Tibial nerve (tissue), 4 donors: Measurements from ENCODE around the gene IL11RA. TPM values are rescaled to one million over a fixed set of nuclear protein-coding genes. Genes with fewer than 3 reads are reported as not detected.
A peak's percentile ranks its signal among the peaks of the same experiment; 100 is the strongest.

Experiments
- DNase-seq, 2 donors: peaks; one replicate each; pipeline ENCODE4 v3.0.0-alpha.2; 2019; ENCODE audit warnings: low spot score in 2 of 2
- H3K27ac ChIP-seq, 4 donors: fragments of 200-600 bp; sonication (generic) in 3 of 4; one replicate each; pipeline ENCODE4 v1.5.1; 2017 to 2019; ENCODE audit warnings: mild to moderate bottlenecking in 1 of 4
- H3K27me3 ChIP-seq, 2 donors: fragments of 200-600 bp; sonication (generic) in 1 of 2; one replicate each; pipeline versions ENCODE4 v1.5.1 to v1.6.0; 2017 to 2019
- H3K36me3 ChIP-seq, 3 donors: fragments of 200-600 bp; sonication (generic); one replicate each; pipeline ENCODE4 v1.5.1; 2018 to 2019
- H3K4me1 ChIP-seq, 4 donors: fragments of 200-600 bp; sonication (generic) in 3 of 4; one replicate each; pipeline ENCODE4 v1.5.1; 2017 to 2019
- H3K4me3 ChIP-seq, 4 donors: fragments of 200-600 bp; sonication (generic) in 3 of 4; one replicate each; pipeline ENCODE4 v1.5.1; 2017 to 2019; ENCODE audit warnings: mild to moderate bottlenecking in 1 of 4, moderate library complexity in 1 of 4
- H3K9me3 ChIP-seq, 4 donors: fragments of 200-600 bp; sonication (generic) in 3 of 4; one replicate each; pipeline ENCODE4 v1.5.1; 2017 to 2019
- EP300 ChIP-seq, 2 donors: sonication (generic); formaldehyde crosslinking; IDR thresholded peaks; one replicate each; pipeline ENCODE4 v1.6.1; 2017; ENCODE audit warnings: antibody characterized with exemption in 2 of 2, mild to moderate bottlenecking in 1 of 2
- POLR2A ChIP-seq, 2 donors: fragments of 450-650 bp; IDR thresholded peaks; one replicate each; pipeline ENCODE4 v1.6.1; 2017; ENCODE audit warnings: antibody characterized with exemption in 2 of 2, mild to moderate bottlenecking in 2 of 2, moderate library complexity in 2 of 2
- WGBS, 2 donors: methylation state at CpG; one replicate each; pipeline ENCODE4 v1.1.5; 2018; 5-methylcytosine and 5-hydroxymethylcytosine counted together
- total RNA-seq, 4 donors: library from RNA; depleted of rRNA; stranded (reverse); fragments of >200 nt; gene quantifications; one replicate each; pipeline ENCODE4 v1.1.0, GENCODE V29; 2016
- TF ChIP-seq, protein P1 (sequence below), 5 experiments: fragments of 200-600 bp in 3 of 5; fragments of 450-650 bp in 2 of 5; sonication (generic) in 3 of 5; IDR thresholded peaks; one replicate each; pipeline ENCODE4 v1.5.1; 2016 to 2019; ENCODE audit warnings: antibody characterized with exemption in 5 of 5, mild to moderate bottlenecking in 3 of 5, moderate library complexity in 2 of 5

Gene IL11RA
- total RNA-seq, 4 donors from 2014 or later = 27.3 to 48.8 (median 39.6) TPM

DNA sequence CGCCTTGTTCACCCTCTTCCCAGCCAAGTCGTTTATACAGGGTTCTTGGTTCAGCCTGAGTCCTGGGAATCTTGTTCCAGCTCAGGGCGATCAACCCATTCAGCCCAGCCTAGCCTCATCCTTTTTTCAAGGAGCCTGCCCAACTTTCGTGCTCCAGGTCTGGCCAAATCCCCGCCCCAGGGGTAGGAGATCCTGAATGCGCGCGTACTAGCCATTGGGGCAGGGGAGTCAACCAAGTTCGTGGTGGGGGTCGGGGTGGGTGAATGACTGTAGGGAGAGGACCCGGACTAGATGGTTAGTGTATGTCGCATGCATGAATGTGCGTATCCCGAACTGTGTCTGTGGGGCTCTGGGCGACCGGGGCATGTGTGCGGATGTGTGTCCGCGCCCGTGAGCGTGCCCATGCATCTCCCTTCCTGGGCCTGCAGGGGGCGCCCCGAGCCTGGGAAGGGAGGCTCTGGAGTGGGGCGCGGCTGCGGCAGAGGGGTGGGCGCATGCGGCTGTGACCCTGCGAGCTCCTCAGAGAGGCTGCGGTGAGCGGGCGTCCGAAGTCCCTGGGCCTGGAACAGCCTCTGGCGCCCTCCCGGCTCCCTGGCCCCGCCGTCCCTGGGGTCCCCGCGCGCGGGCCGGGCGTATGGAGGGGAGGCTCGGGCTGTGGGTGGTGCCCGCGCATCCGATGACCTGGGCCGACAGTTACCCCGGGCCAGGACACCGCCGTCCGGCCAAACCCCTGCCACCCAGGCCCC, 49.2 kb downstream of the IL11RA start:
- WGBS, 2 donors = 7 to 17% methylated on average over 28 to 50 of the region's 52 CpGs
- TF ChIP-seq, protein P1, sequence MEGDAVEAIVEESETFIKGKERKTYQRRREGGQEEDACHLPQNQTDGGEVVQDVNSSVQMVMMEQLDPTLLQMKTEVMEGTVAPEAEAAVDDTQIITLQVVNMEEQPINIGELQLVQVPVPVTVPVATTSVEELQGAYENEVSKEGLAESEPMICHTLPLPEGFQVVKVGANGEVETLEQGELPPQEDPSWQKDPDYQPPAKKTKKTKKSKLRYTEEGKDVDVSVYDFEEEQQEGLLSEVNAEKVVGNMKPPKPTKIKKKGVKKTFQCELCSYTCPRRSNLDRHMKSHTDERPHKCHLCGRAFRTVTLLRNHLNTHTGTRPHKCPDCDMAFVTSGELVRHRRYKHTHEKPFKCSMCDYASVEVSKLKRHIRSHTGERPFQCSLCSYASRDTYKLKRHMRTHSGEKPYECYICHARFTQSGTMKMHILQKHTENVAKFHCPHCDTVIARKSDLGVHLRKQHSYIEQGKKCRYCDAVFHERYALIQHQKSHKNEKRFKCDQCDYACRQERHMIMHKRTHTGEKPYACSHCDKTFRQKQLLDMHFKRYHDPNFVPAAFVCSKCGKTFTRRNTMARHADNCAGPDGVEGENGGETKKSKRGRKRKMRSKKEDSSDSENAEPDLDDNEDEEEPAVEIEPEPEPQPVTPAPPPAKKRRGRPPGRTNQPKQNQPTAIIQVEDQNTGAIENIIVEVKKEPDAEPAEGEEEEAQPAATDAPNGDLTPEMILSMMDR (IDR thresholded peaks at IDR 0.05) = peak; percentile 88 to 96 (median 91)
- TF ChIP-seq POLR2A (IDR thresholded peaks at IDR 0.05) (no peak), EP300 (IDR thresholded peaks at IDR 0.05) (peak in 1 of 2 donors; percentile 15)
- DNase-seq = peak; percentile 58 to 77

DNA sequence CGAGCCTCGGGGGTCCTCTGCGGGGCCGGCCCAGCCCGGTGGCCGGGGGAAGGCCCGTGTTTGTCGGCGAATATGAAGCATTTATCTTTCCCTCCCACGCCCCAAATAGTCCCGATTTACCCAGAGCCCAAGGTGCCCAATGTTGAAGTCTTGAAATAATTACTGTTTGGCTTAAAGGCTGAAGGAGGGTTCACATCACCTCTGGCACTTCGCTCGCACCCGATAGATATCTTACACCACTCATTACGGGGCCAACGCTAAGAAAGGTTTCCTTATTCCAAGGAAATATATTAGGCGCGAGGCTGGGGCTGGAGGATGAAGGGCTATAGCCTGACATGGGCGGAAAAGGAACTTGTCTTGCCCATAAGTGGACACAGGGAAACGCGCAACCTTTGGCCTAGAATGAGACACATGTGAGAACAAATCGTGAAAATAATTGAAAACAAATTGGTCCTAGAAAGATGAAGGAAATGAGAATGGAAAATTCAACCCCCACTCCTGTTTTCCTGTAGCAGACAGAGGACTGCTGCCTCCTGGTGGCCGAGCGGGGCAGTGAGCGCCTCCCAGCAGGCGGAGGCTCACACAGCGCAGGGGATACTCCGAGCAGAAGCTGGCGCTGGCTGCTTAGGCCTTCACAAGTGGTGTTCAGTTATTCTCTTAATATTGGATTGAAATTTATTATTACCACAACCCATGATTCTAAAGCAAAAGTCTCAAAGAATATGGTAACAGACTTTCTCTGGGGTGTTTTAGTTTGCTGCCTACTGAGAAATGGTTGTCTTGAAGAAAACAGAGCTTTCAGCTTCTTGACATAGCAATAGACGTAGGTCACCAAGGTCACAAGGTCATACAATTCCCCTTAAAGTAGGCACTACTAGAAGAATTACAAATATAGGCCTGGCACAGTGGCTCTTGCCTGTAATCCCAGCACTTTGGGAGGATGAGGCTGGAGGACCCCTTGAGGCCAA, 50.1 kb downstream of the IL11RA start:
- no peaks in the 10 kb centered on the region for H3K36me3 ChIP-seq
- TF ChIP-seq, protein P1 (IDR thresholded peaks at IDR 0.05) = peak; percentile 92 to 99 (median 98)
- TF ChIP-seq POLR2A (IDR thresholded peaks at IDR 0.05) (no peak), EP300 (IDR thresholded peaks at IDR 0.05) (peak in 1 of 2 donors; percentile 67)
- H3K9me3 ChIP-seq = no peaks in the 10 kb centered on the region
- WGBS, 2 donors = 2 to 4% methylated on average over 30 of the region's 30 CpGs
- peak overlapping the region; percentile 66 to 90 (median 84) for H3K4me3 ChIP-seq
- H3K27me3 ChIP-seq = no peaks in the 10 kb centered on the region
- H3K27ac ChIP-seq = peak overlapping the region; percentile 74 to 93 (median 84)
- peak; percentile 74 to 90 for DNase-seq
- H3K4me1 ChIP-seq = peaks cover 0 to 13% (median 2%) of the 10 kb centered on the region in 4 donors

More for the DNA sequence above, 49.2 kb downstream of the IL11RA start:
- Histone ChIP-seq H3K27me3 (no peaks in the 10 kb centered on the region), H3K4me3 (peak overlapping the region; percentile 66 to 90 (median 84)), H3K27ac (peak overlapping the region; percentile 74 to 93 (median 84)), H3K9me3 (no peaks in the 10 kb centered on the region), H3K4me1 (peaks cover 0 to 13% (median 2%) of the 10 kb centered on the region in 4 donors), H3K36me3 (no peaks in the 10 kb centered on the region)

DNA sequence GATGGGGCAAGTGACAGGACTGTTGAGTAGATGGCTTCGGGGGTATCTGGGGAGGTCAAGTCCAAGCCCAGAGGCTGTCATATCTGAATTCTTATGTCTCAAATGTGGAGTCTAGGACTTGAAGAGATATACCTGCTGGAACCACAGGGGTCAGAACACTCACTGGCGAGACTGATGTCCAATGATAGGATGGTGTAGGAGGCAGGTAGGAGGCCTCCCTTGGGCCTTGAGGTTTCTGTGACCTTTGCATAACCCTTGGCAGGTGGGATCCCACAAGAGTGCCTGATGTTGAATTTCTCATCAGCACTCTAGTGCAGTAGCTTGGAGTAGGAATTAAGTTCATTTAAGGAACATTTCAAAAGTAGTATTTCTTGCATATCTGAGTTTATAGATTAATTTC, 55.1 kb downstream of the IL11RA start:
- Histone ChIP-seq H3K27ac (no peak overlapping the region), H3K4me1 (peaks cover 0 to 8% (median 0%) of the 10 kb centered on the region in 4 donors), H3K9me3 (no peaks in the 10 kb centered on the region), H3K4me3 (no peak overlapping the region), H3K36me3 (no peaks in the 10 kb centered on the region), H3K27me3 (no peaks in the 10 kb centered on the region)
- TF ChIP-seq, protein P1 (IDR thresholded peaks at IDR 0.05) = no peak
- no peak for TF ChIP-seq POLR2A (IDR thresholded peaks at IDR 0.05)
- TF ChIP-seq EP300 (IDR thresholded peaks at IDR 0.05) = no peak
- 79 to 91% methylated on average over 2 of the region's 2 CpGs for WGBS, 2 donors
- no peak for DNase-seq

DNA sequence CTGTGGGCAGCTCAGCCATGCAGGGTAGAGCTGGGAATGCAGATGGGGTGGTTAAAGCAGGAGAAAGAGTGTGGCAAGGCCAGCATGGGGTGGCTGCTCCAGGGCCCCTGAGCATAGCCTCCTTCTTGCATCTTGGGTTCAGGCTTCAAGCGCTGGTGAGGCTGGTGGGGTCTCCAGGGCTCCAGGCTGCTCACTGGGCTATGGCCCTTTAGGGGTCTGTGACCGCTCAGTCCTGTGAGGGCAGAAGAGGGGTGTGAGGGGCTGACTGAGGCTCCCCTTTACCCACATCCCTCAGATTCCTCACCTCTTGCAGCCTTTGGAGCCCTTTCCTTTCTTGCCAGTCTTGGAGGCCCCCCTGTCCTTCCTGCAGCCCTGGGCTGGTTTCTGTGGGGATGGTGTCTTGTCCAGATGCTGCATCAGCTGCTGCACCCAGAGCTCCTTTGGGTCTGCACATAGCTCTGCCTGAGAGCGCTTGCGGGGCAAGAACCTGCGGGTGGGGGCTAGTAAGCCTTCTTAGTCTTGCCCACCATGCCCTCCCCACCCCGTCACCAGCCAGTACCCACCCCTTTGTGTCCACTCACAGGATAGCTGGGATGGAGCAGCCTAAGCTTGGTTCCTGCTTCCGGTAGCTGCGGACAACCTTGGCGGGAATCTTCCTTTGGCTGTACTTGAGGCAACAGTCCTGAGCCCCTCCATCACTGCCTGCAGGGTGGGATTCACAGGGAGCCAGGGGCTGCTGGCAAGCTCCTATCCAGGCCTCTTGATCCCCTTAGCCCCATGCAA, 57.4 kb downstream of the IL11RA start:
- no peak for DNase-seq
- Histone ChIP-seq H3K4me1 (peaks cover 0 to 5% (median 0%) of the 10 kb centered on the region in 4 donors), H3K36me3 (no peaks in the 10 kb centered on the region), H3K27ac (no peak overlapping the region), H3K4me3 (no peak overlapping the region), H3K27me3 (no peaks in the 10 kb centered on the region), H3K9me3 (no peaks in the 10 kb centered on the region)
- TF ChIP-seq POLR2A (IDR thresholded peaks at IDR 0.05) = no peak
- TF ChIP-seq, protein P1 (IDR thresholded peaks at IDR 0.05) = no peak
- 95 to 99% methylated on average over 8 to 9 of the region's 9 CpGs for WGBS, 2 donors
